Fibroblast of the aortic adventitia (primary cell): ENCODE data around the gene TM2D3. TPM values are rescaled to one million over a fixed set of nuclear protein-coding genes. Genes with fewer than 3 reads are reported as not detected.
A peak's percentile ranks its signal among the peaks of the same experiment; 100 is the strongest.

Experiments used
- DNase-seq: peaks from one replicate; pipeline ENCODE4 v3.0.0-alpha.2; 2010; ENCODE audit warnings: low read depth
- H3K4me3 ChIP-seq: 2 replicates; pipeline ENCODE4 v1.5.1; 2011; ENCODE audit warnings: low read depth, mild to moderate bottlenecking, control low read depth, low read length, moderate library complexity
- CTCF ChIP-seq: IDR thresholded peaks from 2 replicates; pipeline ENCODE4 v1.5.1; 2011; ENCODE audit warnings: mild to moderate bottlenecking, low read length, control low read depth, inconsistent platforms; ENCODE audit not compliant: insufficient read depth
- total RNA-seq: library from RNA; depleted of rRNA; stranded (reverse); fragments of >200 nt; gene quantifications from 2 replicates; pipeline ENCODE4 v1.2.3, GENCODE V29; 2012; ENCODE audit warnings: low replicate concordance

Gene TM2D3
- total RNA-seq, 1 donor, result 37.0 TPM

GRCh38 chr15:101614761-101615160 lies 37.4 kb downstream of the TM2D3 start:
- no peak overlapping the region for H3K4me3 ChIP-seq
- no peak for DNase-seq
- no peak for TF ChIP-seq CTCF

GRCh38 chr15:101614001-101614585 lies 38.1 kb downstream of the TM2D3 start:
- no peak for DNase-seq
- TF ChIP-seq CTCF, result no peak
- no peak overlapping the region for H3K4me3 ChIP-seq

- no peak overlapping the region for H3K4me3 ChIP-seq
- TF ChIP-seq CTCF, result no peak
- peak; percentile 27 for DNase-seq
Observed at GRCh38 chr15:101613130-101614000, 38.8 kb downstream of the TM2D3 start.

GRCh38 chr15:101612676-101613075 lies 39.5 kb downstream of the TM2D3 start:
- DNase-seq, result no peak
- no peak for TF ChIP-seq CTCF
- H3K4me3 ChIP-seq, result no peak overlapping the region

GRCh38 chr15:101611580-101612299 lies 40.4 kb downstream of the TM2D3 start:
- no peak for TF ChIP-seq CTCF
- H3K4me3 ChIP-seq, result no peak overlapping the region
- DNase-seq, result no peak

- no peak for DNase-seq
- H3K4me3 ChIP-seq, result no peak overlapping the region
- TF ChIP-seq CTCF, result no peak
Observed at GRCh38 chr15:101611007-101611406, 41.2 kb downstream of the TM2D3 start.
